HepG2 (cell line): ENCODE measurements around the gene CAMK1D. TPM values are rescaled to one million over a fixed set of nuclear protein-coding genes. Genes with fewer than 3 reads are reported as not detected.

Experiments
- ATAC-seq: fragments of 200-7000 bp; cut with Tn5 transposase; 3 replicates; pipeline ENCODE4 v1.9.1; 2020; ENCODE audit warnings: mild to moderate bottlenecking, moderate library complexity
- BruUV-seq: library from RNA; stranded (reverse); fragments of 400-500 nt; replicated peaks from 2 replicates; lab custom pipeline; 2021; lab: Mats Ljungman, UMichigan
- CTCF ChIA-PET: fragments of 300-600 bp; formaldehyde crosslinking; extraction: SDS; loops from one replicate; lab custom pipeline; 2021; ENCODE audit warnings: low total read pairs, inconsistent platforms, low intra/inter-chr PET ratio; lab: Yijun Ruan, JAX
- POLR2A ChIA-PET: fragments of 350-600 bp; sonication (Branson Sonifier 250); formaldehyde crosslinking; loops from one replicate; lab custom pipeline; 2020; ENCODE audit warnings: antibody characterized with exemption, inconsistent platforms; lab: Yijun Ruan, JAX
- DNase-seq: peaks from one replicate; pipeline ENCODE4 v3.0.0-alpha.2; 2015; ENCODE audit warnings: low spot score
- FAIRE-seq: peaks from 3 replicates; lab custom pipeline; 2011; peaks lifted over from hg19 to GRCh38; lab: Jason Lieb, UNC
- H2AFZ ChIP-seq: one replicate; pipeline ENCODE4 v1.6.1; 2011; ENCODE audit warnings: low read length, inconsistent platforms
- H3K27ac ChIP-seq: fragments of 300-600 bp; 3 replicates; pipeline ENCODE4 v1.8.0; 2011; ENCODE audit warnings: mixed run types, mild to moderate bottlenecking, mixed read lengths, low read length, inconsistent platforms; ENCODE audit not compliant: insufficient read depth; ENCODE audit errors: extremely low read length
- H3K27me3 ChIP-seq, 2 experiments: fragments of 200-600 bp in 1 of 2; 2 replicates in 1 of 2; 3 replicates in 1 of 2; pipeline versions ENCODE4 v1.6.0 to v1.8.0; 2011; ENCODE audit warnings: low read length in 2 of 2, mild to moderate bottlenecking in 2 of 2, moderate library complexity in 2 of 2, inconsistent platforms in 1 of 2; ENCODE audit not compliant: insufficient read depth in 2 of 2, control insufficient read depth in 1 of 2
- H3K36me3 ChIP-seq, 2 experiments: fragments of 200-600 bp in 1 of 2; replicated peaks in 1 of 2; 2 replicates in 1 of 2; 3 replicates in 1 of 2; pipeline versions ENCODE4 v1.5.1 to v1.8.0; 2011; ENCODE audit warnings: low read length in 2 of 2, inconsistent platforms in 1 of 2; ENCODE audit not compliant: insufficient read depth in 2 of 2, control insufficient read depth in 1 of 2
- H3K4me1 ChIP-seq: 2 replicates; pipeline ENCODE4 v1.5.1; 2012; ENCODE audit warnings: low read length, inconsistent platforms; ENCODE audit not compliant: insufficient read depth
- H3K4me2 ChIP-seq: 2 replicates; pipeline ENCODE4 v1.6.0; 2011; ENCODE audit warnings: low read depth, low read length, inconsistent platforms
- H3K4me3 ChIP-seq, 3 experiments: fragments of 200-600 bp in 1 of 3; sonication (generic), shearing (Covaris generic) in 1 of 3; replicated peaks in 1 of 3; 2 replicates each; pipeline ENCODE4 v1.5.1; 2011 to 2016; ENCODE audit warnings: low read length in 3 of 3, inconsistent platforms in 2 of 3, low read depth in 2 of 3, mild to moderate bottlenecking in 2 of 3, control low read depth in 1 of 3, mixed read lengths in 1 of 3; ENCODE audit not compliant: insufficient read depth in 1 of 3
- H3K79me2 ChIP-seq: one replicate; pipeline ENCODE4 v1.6.1; 2011; ENCODE audit warnings: low read length, inconsistent platforms; ENCODE audit not compliant: insufficient read depth
- H3K9ac ChIP-seq: 2 replicates; pipeline ENCODE4 v1.6.0; 2011; ENCODE audit warnings: mild to moderate bottlenecking, low read depth, low read length, inconsistent platforms; ENCODE audit not compliant: insufficient read depth
- H3K9me3 ChIP-seq: 2 replicates; pipeline ENCODE4 v1.5.1; 2012; ENCODE audit warnings: mild to moderate bottlenecking, low read length
- H4K20me1 ChIP-seq: 2 replicates; pipeline ENCODE4 v1.6.0; 2011; ENCODE audit warnings: inconsistent platforms, mild to moderate bottlenecking, low read length, moderate library complexity; ENCODE audit not compliant: insufficient read depth
- AGO1 ChIP-seq: fragments of 200-400 bp; formaldehyde crosslinking; IDR thresholded peaks from 2 replicates; pipeline ENCODE4 v1.6.1; 2017; ENCODE audit warnings: mild to moderate bottlenecking, low read depth, low read length, moderate library complexity; ENCODE audit not compliant: poor library complexity, severe bottlenecking
- GTF2F1 ChIP-seq: fragments of 150-350 bp; IDR thresholded peaks from 2 replicates; pipeline ENCODE4 v1.6.1; 2014; ENCODE audit warnings: low read length
- MTF1 ChIP-seq: sonication (generic); formaldehyde crosslinking; IDR thresholded peaks from 2 replicates; pipeline ENCODE4 v1.5.0; 2020; ENCODE audit warnings: missing genetic modification reagents
- NFYB ChIP-seq: sonication (generic); formaldehyde crosslinking; IDR thresholded peaks from 2 replicates; pipeline ENCODE4 v1.4.0; 2020; ENCODE audit warnings: missing genetic modification reagents
- WGBS: methylation state at CpG from one replicate; pipeline ENCODE4 v1.1.6; 2017; ENCODE audit warnings: low lambda C conversion rate; 5-methylcytosine and 5-hydroxymethylcytosine counted together
- in situ Hi-C: cut with HindIII; loops from 2 replicates; pipeline ENCODE4 v1.10.0; 2017; ENCODE audit warnings: low pct_unique_long_range_greater_than_20kb; ENCODE audit not compliant: extremely low pct_ligation_motif_present
- intact Hi-C: fragments of 100-400 bp; cut with micrococcal nuclease; formaldehyde crosslinking; loops from one replicate; pipeline ENCODE4 v1.10.0; 2022; ENCODE audit not compliant: unreplicated experiment
- polyA plus RNA-seq, 8 experiments: library from polyadenylated mRNA; depleted of rRNA in 3 of 8; stranded (reverse) in 7 of 8; unstranded in 1 of 8; fragments of >200 nt; fragmentation: Illumina TruSeq in 4 of 8; extraction: Trizol in 4 of 8; gene quantifications; 2 replicates each; pipeline versions ENCODE4 v1.2.1 to v1.2.3, GENCODE V29; 2011 to 2016; ENCODE audit warnings: low read depth in 4 of 8, missing spikeins in 1 of 8, mixed read lengths in 1 of 8; ENCODE audit not compliant: insufficient read depth in 1 of 8
- total RNA-seq, 5 experiments: library from RNA; depleted of rRNA; stranded (reverse); fragments of >200 nt; fragmentation: Illumina TruSeq; extraction: Trizol; gene quantifications; 2 replicates each; pipeline ENCODE4 v1.2.3, GENCODE V29; 2016; ENCODE audit warnings: low read depth in 1 of 5
- TF ChIP-seq, protein P1 (sequence below), 2 experiments: fragments of 450-650 bp in 1 of 2; sonication (generic) in 1 of 2; formaldehyde crosslinking in 1 of 2; IDR thresholded peaks; 2 replicates each; pipeline versions ENCODE4 v1.6.1 to v1.8.0; 2016 to 2022; ENCODE audit warnings: antibody characterized with exemption in 1 of 2, mild to moderate bottlenecking in 1 of 2, missing genetic modification reagents in 1 of 2
- TF ChIP-seq, protein P2 (sequence below): sonication (generic); formaldehyde crosslinking; conservative IDR thresholded peaks from 2 replicates; pipeline ENCODE4 v1.8.1; 2023; ENCODE audit warnings: missing genetic modification reagents
- TF ChIP-seq, protein P3 (sequence below): sonication (generic); formaldehyde crosslinking; IDR thresholded peaks from 2 replicates; pipeline ENCODE4 v1.4.0; 2020; ENCODE audit warnings: mild to moderate bottlenecking, missing genetic modification reagents

Gene CAMK1D
- total and polyA plus RNA-seq, 2 of the 13 experiments (the other 11 are each of a cell fraction or from before 2014, with no cell fraction given): under 0.01 TPM; not detected in 1

DNA sequence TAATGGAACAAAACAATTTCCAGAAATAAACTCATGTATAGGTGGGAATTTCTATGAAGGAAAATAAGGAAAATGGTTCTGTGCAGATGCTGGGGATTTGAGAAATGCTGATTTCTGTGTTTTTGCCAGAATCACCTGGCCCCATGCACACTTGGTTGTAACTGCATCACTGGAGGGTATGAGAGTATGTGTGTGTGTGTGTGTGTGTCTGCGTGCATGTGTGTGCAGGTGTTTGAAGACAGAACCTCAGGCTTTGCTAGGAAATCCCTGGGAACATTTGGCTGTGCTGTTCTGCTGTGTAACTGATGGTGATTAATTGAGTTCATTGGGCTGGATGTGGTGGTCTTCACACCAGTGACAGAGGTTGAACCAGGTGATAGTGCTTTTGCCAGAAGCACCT lies 141.6 kb downstream of the CAMK1D start:
- Histone ChIP-seq H2AFZ (no peak overlapping the region), H3K9me3 (no peaks in the 10 kb centered on the region), H3K4me2 (no peak overlapping the region), H3K27ac (no peak overlapping the region), H3K27me3 (no peaks in the 10 kb centered on the region; a peak in 1 of 5 replicates), H3K9ac (no peak overlapping the region), H3K4me1 (no peaks in the 10 kb centered on the region), H3K4me3 (no peak overlapping the region), H3K36me3 (no peaks in the 10 kb centered on the region), H4K20me1 (no peaks in the 10 kb centered on the region), H3K79me2 (no peaks in the 10 kb centered on the region)
- intact Hi-C loops: no loop called here
- DNase-seq: no peak
- 0% methylated on average over 1 of the region's 1 CpG for WGBS
- ATAC-seq: no peak
- in situ Hi-C loops: no loop called here
- no peak for FAIRE-seq
- no TSS peak for BruUV-seq
- POLR2A ChIA-PET: no interaction called here
- CTCF ChIA-PET: no interaction called here
- TF ChIP-seq AGO1: no peak
- TF ChIP-seq, protein P1, sequence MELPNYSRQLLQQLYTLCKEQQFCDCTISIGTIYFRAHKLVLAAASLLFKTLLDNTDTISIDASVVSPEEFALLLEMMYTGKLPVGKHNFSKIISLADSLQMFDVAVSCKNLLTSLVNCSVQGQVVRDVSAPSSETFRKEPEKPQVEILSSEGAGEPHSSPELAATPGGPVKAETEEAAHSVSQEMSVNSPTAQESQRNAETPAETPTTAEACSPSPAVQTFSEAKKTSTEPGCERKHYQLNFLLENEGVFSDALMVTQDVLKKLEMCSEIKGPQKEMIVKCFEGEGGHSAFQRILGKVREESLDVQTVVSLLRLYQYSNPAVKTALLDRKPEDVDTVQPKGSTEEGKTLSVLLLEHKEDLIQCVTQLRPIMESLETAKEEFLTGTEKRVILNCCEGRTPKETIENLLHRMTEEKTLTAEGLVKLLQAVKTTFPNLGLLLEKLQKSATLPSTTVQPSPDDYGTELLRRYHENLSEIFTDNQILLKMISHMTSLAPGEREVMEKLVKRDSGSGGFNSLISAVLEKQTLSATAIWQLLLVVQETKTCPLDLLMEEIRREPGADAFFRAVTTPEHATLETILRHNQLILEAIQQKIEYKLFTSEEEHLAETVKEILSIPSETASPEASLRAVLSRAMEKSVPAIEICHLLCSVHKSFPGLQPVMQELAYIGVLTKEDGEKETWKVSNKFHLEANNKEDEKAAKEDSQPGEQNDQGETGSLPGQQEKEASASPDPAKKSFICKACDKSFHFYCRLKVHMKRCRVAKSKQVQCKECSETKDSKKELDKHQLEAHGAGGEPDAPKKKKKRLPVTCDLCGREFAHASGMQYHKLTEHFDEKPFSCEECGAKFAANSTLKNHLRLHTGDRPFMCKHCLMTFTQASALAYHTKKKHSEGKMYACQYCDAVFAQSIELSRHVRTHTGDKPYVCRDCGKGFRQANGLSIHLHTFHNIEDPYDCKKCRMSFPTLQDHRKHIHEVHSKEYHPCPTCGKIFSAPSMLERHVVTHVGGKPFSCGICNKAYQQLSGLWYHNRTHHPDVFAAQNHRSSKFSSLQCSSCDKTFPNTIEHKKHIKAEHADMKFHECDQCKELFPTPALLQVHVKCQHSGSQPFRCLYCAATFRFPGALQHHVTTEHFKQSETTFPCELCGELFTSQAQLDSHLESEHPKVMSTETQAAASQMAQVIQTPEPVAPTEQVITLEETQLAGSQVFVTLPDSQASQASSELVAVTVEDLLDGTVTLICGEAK (IDR thresholded peaks at IDR 0.05): no peak
- TF ChIP-seq, protein P1 (CRISPR knock-in tag; IDR thresholded peaks at IDR 0.05): no peak
- no peak for TF ChIP-seq GTF2F1
- TF ChIP-seq, protein P2, sequence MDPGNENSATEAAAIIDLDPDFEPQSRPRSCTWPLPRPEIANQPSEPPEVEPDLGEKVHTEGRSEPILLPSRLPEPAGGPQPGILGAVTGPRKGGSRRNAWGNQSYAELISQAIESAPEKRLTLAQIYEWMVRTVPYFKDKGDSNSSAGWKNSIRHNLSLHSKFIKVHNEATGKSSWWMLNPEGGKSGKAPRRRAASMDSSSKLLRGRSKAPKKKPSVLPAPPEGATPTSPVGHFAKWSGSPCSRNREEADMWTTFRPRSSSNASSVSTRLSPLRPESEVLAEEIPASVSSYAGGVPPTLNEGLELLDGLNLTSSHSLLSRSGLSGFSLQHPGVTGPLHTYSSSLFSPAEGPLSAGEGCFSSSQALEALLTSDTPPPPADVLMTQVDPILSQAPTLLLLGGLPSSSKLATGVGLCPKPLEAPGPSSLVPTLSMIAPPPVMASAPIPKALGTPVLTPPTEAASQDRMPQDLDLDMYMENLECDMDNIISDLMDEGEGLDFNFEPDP (CRISPR knock-in tag): no peak
- no peak for TF ChIP-seq NFYB (CRISPR knock-in tag)
- TF ChIP-seq MTF1 (CRISPR knock-in tag): no peak
- TF ChIP-seq, protein P3, sequence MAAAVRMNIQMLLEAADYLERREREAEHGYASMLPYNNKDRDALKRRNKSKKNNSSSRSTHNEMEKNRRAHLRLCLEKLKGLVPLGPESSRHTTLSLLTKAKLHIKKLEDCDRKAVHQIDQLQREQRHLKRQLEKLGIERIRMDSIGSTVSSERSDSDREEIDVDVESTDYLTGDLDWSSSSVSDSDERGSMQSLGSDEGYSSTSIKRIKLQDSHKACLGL (CRISPR knock-in tag): no peak
